ENCODE data around the gene MAP2K6.

DNA sequence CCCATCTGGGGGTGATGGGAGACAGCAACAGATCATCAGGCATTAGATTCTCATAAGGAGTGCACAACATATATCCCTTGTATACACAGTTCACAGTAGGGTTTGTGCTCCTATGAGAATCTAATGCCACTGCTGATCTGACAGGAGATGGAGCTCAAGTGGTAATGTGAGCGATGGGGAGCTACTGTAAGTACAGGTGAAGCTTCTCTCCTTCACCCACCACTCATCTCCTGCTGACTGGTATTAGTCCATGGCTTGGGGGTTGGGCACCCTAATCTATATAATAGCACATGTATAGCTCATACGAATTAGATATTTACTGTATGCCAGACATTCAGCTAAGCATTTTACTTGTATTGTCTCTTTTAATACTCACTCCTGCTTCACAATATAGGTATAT is 101.7 kb downstream of the MAP2K6 start:
- TF ChIP-seq, protein P1, sequence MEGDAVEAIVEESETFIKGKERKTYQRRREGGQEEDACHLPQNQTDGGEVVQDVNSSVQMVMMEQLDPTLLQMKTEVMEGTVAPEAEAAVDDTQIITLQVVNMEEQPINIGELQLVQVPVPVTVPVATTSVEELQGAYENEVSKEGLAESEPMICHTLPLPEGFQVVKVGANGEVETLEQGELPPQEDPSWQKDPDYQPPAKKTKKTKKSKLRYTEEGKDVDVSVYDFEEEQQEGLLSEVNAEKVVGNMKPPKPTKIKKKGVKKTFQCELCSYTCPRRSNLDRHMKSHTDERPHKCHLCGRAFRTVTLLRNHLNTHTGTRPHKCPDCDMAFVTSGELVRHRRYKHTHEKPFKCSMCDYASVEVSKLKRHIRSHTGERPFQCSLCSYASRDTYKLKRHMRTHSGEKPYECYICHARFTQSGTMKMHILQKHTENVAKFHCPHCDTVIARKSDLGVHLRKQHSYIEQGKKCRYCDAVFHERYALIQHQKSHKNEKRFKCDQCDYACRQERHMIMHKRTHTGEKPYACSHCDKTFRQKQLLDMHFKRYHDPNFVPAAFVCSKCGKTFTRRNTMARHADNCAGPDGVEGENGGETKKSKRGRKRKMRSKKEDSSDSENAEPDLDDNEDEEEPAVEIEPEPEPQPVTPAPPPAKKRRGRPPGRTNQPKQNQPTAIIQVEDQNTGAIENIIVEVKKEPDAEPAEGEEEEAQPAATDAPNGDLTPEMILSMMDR (conservative IDR thresholded peaks at IDR 0.05; ENCODE audit: low read length) = no peak
- no peak for TF ChIP-seq EZH2phosphoT487 (IDR thresholded peaks at IDR 0.05; ENCODE audit: borderline replicate concordance)
